Heart right ventricle (tissue), 16 donors: ENCODE measurements around the gene CFAP54. TPM values are rescaled to one million over a fixed set of nuclear protein-coding genes. Genes with fewer than 3 reads are reported as not detected.
A peak's percentile ranks its signal among the peaks of the same experiment; 100 is the strongest.
"Not testable (repeated sequence)": the region's sequence is repeated elsewhere in the genome, so short reads cannot be mapped to it uniquely, and the experiment has no call there.

Experiments used
- ATAC-seq, 8 donors: fragments of 200-7000 bp; cut with Tn5 transposase; one replicate each; pipeline ENCODE4 v1.9.1; 2020; ENCODE audit warnings: mild to moderate bottlenecking in 8 of 8, moderate library complexity in 8 of 8, moderate number of reproducible peaks in 1 of 8
- DNase-seq, 2 donors: peaks; one replicate each; pipeline ENCODE4 v3.0.0-alpha.2; 2020
- H3K27ac ChIP-seq, 10 donors: fragments of 200-600 bp; sonication (generic) in 2 of 10; one replicate each; pipeline versions ENCODE4 v1.5.0 to v1.8.0; 2020 to 2022; ENCODE audit warnings: mild to moderate bottlenecking in 3 of 10
- H3K27me3 ChIP-seq, 7 donors: fragments of 200-600 bp; one replicate each; pipeline ENCODE4 v1.8.0; 2021 to 2022; ENCODE audit warnings: mild to moderate bottlenecking in 2 of 7
- H3K36me3 ChIP-seq, 9 donors: fragments of 200-600 bp; sonication (generic) in 1 of 9; one replicate each; pipeline versions ENCODE4 v1.5.0 to v1.8.0; 2020 to 2022; ENCODE audit warnings: mild to moderate bottlenecking in 2 of 9
- H3K4me1 ChIP-seq, 9 donors: fragments of 200-600 bp; sonication (generic) in 1 of 9; one replicate each; pipeline versions ENCODE4 v1.5.0 to v1.8.0; 2020 to 2022; ENCODE audit warnings: mild to moderate bottlenecking in 4 of 9
- H3K4me3 ChIP-seq, 10 donors: fragments of 200-600 bp; sonication (generic) in 2 of 10; one replicate each; pipeline versions ENCODE4 v1.5.0 to v1.8.0; 2020 to 2022; ENCODE audit warnings: mild to moderate bottlenecking in 7 of 10, moderate library complexity in 2 of 10
- H3K9me3 ChIP-seq, 11 donors: fragments of 200-600 bp in 10 of 11; sonication (generic) in 2 of 11; one replicate each; pipeline versions ENCODE4 v1.5.0 to v1.8.0; 2013 to 2022; ENCODE audit warnings: mild to moderate bottlenecking in 2 of 11, control low read depth in 1 of 11, moderate library complexity in 1 of 11
- CTCF ChIP-seq, 9 donors: fragments of 200-600 bp; sonication (generic) in 2 of 9; IDR thresholded peaks; one replicate each; pipeline versions ENCODE4 v1.5.0 to v1.8.0; 2021 to 2022; ENCODE audit warnings: antibody characterized with exemption in 9 of 9, mild to moderate bottlenecking in 5 of 9, moderate library complexity in 1 of 9
- WGBS, 2 donors: extraction: QIAGEN DNeasy Blood & Tissue Kit; methylation state at CpG; one replicate each; pipeline ENCODE4 v1.1.7; 2013; ENCODE audit warnings: inconsistent platforms in 1 of 2; 5-methylcytosine and 5-hydroxymethylcytosine counted together
- intact Hi-C, 10 donors: fragments of 100-400 bp; cut with DNase I; formaldehyde crosslinking; loops; one replicate each; pipeline versions ENCODE4 v1.11.1 to v1.14.2; 2022
- polyA plus RNA-seq, 2 donors: library from polyadenylated mRNA; stranded (reverse); fragments of 200-250 nt; gene quantifications; one replicate each; pipeline ENCODE4 v1.2.3, GENCODE V29; 2013
- total RNA-seq, 10 donors: library from RNA; stranded (reverse); fragmentation: NEBNext Ultra II Directional in 3 of 10; extraction: Animal tissue kit (Norgen Biotek cat#: 25700) in 3 of 10; gene quantifications; one replicate each; pipeline versions ENCODE4 v1.2.1 to v1.2.4, GENCODE V29; 2021 to 2023
- donor health status: Arrhythmogenic right ventricular cardiomyopathy.
- donor health status: ischemic (EF 13 %, LVEDD 7.1; RV severe dilation, severe dysfunction).
- donor health status: healthy with polysubstance abuse.
- donor health status: DM: no; HTN: yes; CAD: no.
- donor health status: DM: no; HTN: no; CAD: no.
- donor health status: ischemic (EF 25% LVEDD 6.9; RV normal size, moderate dysfunction).
- donor health status: ischemic (EF 25% LVEDD 5.7; RV mildly dilated, moderate dysfunction).
- donor health status: healthy.
- donor health status: DM: yes; HTN: yes; CAD: no.
- donor health status: Ischemic cardiomyopathy.
- donor health status: ischemic (EF 35%, LVEDD 5.7; RV mildly dilated, moderate dysfunction).
- donor health status: nonischemic (EF 11% LVEDD 7.7; RV severe dilation, severe dysfunction).
- donor health status: DM: yes; HTN: yes; CAD: no.
- donor health status: PGD.
- donor health status: ischemic (EF 29% LVEDD 5.4; RV normal size, mild dysfunction).
- donor health status: nonischemic (EF 23%, LVEDD 6.1; RV moderate dilation, normal function).

The CFAP54 gene
- total and polyA plus RNA-seq, 12 donors: 0.07 to 0.35 (median 0.21) TPM; not detected in 2

GRCh38 chr12:96719660-96720362, 230.4 kb downstream of the CFAP54 start:
- no peak for DNase-seq
- peak in 1 of 8 donors; percentile 64 for ATAC-seq
- intact Hi-C loops: no loop called here
- Histone ChIP-seq H3K36me3 (no peaks in the 10 kb centered on the region), H3K27ac (peak overlapping the region in 3 of 10 donors; percentile 35 to 56 (median 49)), H3K9me3 (no peaks in the 10 kb centered on the region), H3K4me1 (peaks cover 0 to 5% (median 0%) of the 10 kb centered on the region in 9 donors), H3K27me3 (no peaks in the 10 kb centered on the region), H3K4me3 (peak overlapping the region in 9 of 10 donors; percentile 18 to 55 (median 43))
- TF ChIP-seq CTCF (IDR thresholded peaks at IDR 0.05): no peak
- 56 to 65% methylated on average over 5 of the region's 5 CpGs for WGBS, 2 donors

GRCh38 chr12:96720363-96720705, 231.0 kb downstream of the CFAP54 start:
- H3K27ac ChIP-seq: peak overlapping the region in 3 of 10 donors; percentile 35 to 56 (median 49)
- DNase-seq (no peak), ATAC-seq (no peak)
- intact Hi-C loops: no loop called here
- TF ChIP-seq CTCF (IDR thresholded peaks at IDR 0.05): no peak
- H3K9me3 ChIP-seq: no peaks in the 10 kb centered on the region
- H3K4me1 ChIP-seq: peaks cover 0 to 5% (median 0%) of the 10 kb centered on the region in 9 donors
- H3K27me3 ChIP-seq: no peaks in the 10 kb centered on the region
- WGBS, 2 donors: 52 to 68% methylated on average over 9 of the region's 9 CpGs
- H3K36me3 ChIP-seq: no peaks in the 10 kb centered on the region
- peak overlapping the region in 9 of 10 donors; percentile 18 to 55 (median 43) for H3K4me3 ChIP-seq

- ATAC-seq, intact Hi-C loops, H3K9me3 ChIP-seq, H3K36me3 ChIP-seq, H3K4me3 ChIP-seq, H3K4me1 ChIP-seq, H3K27me3 ChIP-seq, H3K27ac ChIP-seq, DNase-seq: not testable (repeated sequence)
- WGBS, 2 donors: 88 to 91% methylated on average over 19 to 22 of the region's 23 CpGs
Observed at GRCh38 chr12:96729466-96729865, 240.1 kb downstream of the CFAP54 start.

- Histone ChIP-seq H3K4me3 (no peak overlapping the region), H3K27ac (no peak overlapping the region), H3K9me3 (no peaks in the 10 kb centered on the region), H3K4me1 (no peaks in the 10 kb centered on the region), H3K27me3 (no peaks in the 10 kb centered on the region), H3K36me3 (no peaks in the 10 kb centered on the region)
- TF ChIP-seq CTCF (IDR thresholded peaks at IDR 0.05): no peak
- intact Hi-C loops: no loop called here
- DNase-seq (no peak), ATAC-seq (no peak)
- 74 to 77% methylated on average over 2 of the region's 2 CpGs for WGBS, 2 donors
Observed at GRCh38 chr12:96729886-96730285, 240.5 kb downstream of the CFAP54 start.

- ATAC-seq: no peak
- 65 to 66% methylated on average over 4 of the region's 4 CpGs for WGBS, 2 donors
Observed at GRCh38 chr12:96743606-96744005, 254.2 kb downstream of the CFAP54 start.

More at GRCh38 chr12:96743606-96744005, 254.2 kb downstream of the CFAP54 start:
- intact Hi-C loops: no loop called here
- no peaks in the 10 kb centered on the region for H3K4me1 ChIP-seq
- TF ChIP-seq CTCF (IDR thresholded peaks at IDR 0.05): no peak
- no peak overlapping the region for H3K27ac ChIP-seq
- no peak overlapping the region for H3K4me3 ChIP-seq
- H3K27me3 ChIP-seq: no peaks in the 10 kb centered on the region
- no peaks in the 10 kb centered on the region for H3K36me3 ChIP-seq
- no peaks in the 10 kb centered on the region for H3K9me3 ChIP-seq
- DNase-seq: no peak
